Lower lobe of right lung (tissue), 2 donors: ENCODE results near the gene RIPPLY2. TPM values are rescaled to one million over a fixed set of nuclear protein-coding genes. Genes with fewer than 3 reads are reported as not detected.

ENCODE experiments used
- ATAC-seq, 2 donors: fragments of 200-7000 bp; cut with Tn5 transposase; one replicate each; pipeline ENCODE4 v1.9.1; 2020 to 2022; ENCODE audit warnings: mild to moderate bottlenecking in 2 of 2, moderate library complexity in 2 of 2
- DNase-seq: peaks from one replicate; pipeline ENCODE4 v3.0.0-alpha.2; 2020
- H3K27ac ChIP-seq: fragments of 200-600 bp; one replicate; pipeline ENCODE4 v1.8.0; 2022
- H3K27me3 ChIP-seq: fragments of 200-600 bp; one replicate; pipeline ENCODE4 v1.8.0; 2022; ENCODE audit warnings: low read depth
- H3K36me3 ChIP-seq: fragments of 200-600 bp; one replicate; pipeline ENCODE4 v1.8.0; 2022; ENCODE audit warnings: mild to moderate bottlenecking
- H3K4me1 ChIP-seq: fragments of 200-600 bp; one replicate; pipeline ENCODE4 v1.8.0; 2022
- H3K4me3 ChIP-seq: fragments of 200-600 bp; one replicate; pipeline ENCODE4 v1.8.0; 2022; ENCODE audit warnings: mild to moderate bottlenecking
- H3K9me3 ChIP-seq: fragments of 200-600 bp; one replicate; pipeline ENCODE4 v1.8.0; 2022
- intact Hi-C: fragments of 100-400 bp; cut with DNase I; formaldehyde crosslinking; loops from one replicate; pipeline ENCODE4 v1.11.0; 2022
- total RNA-seq: library from RNA; stranded (reverse); fragmentation: NEBNext Ultra II Directional; extraction: Animal tissue kit (Norgen Biotek cat#: 25700); gene quantifications from one replicate; pipeline ENCODE4 v1.2.1, GENCODE V29; 2021
- TF ChIP-seq, protein P1 (sequence below): fragments of 200-600 bp; IDR thresholded peaks from one replicate; pipeline ENCODE4 v1.8.0; 2022; ENCODE audit warnings: antibody characterized with exemption, mild to moderate bottlenecking
- donor health status: DM: no; HTN: yes; CAD: no; lungs with severe emphysema.

RIPPLY2 gene
- total RNA-seq, 1 donor from 2014 or later, result not detected

DNA sequence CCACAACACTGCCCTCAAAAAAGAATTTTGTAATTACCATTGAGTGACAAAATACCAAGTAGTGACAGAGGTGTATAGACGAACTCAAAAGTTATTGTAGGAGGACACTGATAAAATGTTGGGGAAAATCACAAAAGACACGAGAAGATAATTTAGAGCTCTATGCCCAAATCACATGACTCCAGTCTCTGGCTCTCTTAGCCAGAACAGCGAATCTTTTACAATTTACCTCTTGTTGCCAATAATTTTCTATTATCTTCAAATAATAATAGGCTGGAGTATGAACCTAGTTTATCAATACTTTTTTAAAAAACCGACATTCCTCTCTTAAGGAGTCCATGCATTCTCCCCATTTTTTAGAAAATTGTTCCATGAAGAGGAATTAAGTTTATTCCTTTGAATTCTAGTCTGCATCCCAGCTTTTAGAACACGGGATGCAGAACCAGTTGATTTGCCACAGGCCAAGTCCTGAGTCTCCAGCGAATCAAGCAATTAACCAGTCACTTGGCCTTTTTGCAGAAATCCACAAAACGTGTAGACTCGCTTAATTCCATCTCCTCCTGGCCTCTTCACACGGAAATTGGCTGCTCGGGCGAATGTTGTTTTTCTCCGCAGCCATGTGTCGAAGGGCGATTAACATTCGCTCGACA, 507 bp upstream of the RIPPLY2 start:
- TF ChIP-seq, protein P1, sequence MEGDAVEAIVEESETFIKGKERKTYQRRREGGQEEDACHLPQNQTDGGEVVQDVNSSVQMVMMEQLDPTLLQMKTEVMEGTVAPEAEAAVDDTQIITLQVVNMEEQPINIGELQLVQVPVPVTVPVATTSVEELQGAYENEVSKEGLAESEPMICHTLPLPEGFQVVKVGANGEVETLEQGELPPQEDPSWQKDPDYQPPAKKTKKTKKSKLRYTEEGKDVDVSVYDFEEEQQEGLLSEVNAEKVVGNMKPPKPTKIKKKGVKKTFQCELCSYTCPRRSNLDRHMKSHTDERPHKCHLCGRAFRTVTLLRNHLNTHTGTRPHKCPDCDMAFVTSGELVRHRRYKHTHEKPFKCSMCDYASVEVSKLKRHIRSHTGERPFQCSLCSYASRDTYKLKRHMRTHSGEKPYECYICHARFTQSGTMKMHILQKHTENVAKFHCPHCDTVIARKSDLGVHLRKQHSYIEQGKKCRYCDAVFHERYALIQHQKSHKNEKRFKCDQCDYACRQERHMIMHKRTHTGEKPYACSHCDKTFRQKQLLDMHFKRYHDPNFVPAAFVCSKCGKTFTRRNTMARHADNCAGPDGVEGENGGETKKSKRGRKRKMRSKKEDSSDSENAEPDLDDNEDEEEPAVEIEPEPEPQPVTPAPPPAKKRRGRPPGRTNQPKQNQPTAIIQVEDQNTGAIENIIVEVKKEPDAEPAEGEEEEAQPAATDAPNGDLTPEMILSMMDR, result no peak
- H3K9me3 ChIP-seq, result no peaks in the 10 kb centered on the region
- H3K36me3 ChIP-seq, result no peaks in the 10 kb centered on the region
- intact Hi-C loops, result no loop called here
- H3K4me3 ChIP-seq, result peak overlapping the region; percentile 50
- DNase-seq (no peak), ATAC-seq (no peak)
- peaks cover 15% of the 10 kb centered on the region for H3K4me1 ChIP-seq
- peaks cover 45% of the 10 kb centered on the region for H3K27me3 ChIP-seq
- no peak overlapping the region for H3K27ac ChIP-seq

DNA sequence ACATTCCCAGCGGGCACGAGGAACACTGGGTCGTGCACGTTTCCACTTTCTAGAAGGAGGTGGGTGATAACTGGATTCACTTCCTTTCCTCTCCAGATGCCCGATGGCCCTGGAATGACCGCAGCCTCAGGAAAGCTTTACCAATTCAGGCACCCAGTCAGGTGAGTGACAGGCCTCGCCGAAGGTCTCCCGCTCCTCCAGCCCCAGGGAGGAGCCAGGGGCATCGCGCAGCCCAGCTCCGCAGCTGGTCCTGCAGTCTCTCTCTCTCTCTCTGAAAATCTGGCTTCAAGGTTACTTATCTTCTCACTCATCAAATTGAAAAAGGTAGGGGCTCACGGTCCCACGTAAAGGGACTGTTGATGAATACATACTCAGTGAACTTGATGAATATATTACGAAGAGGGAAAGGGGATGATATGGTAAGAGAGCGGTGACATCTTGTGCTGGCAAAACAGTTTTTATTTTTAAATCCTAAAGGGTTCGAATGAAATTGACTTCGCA, 891 bp downstream of the RIPPLY2 start:
- Histone ChIP-seq H3K9me3 (no peaks in the 10 kb centered on the region), H3K27ac (no peak overlapping the region), H3K27me3 (peaks cover 45% of the 10 kb centered on the region), H3K4me1 (peaks cover 20% of the 10 kb centered on the region), H3K4me3 (peak overlapping the region; percentile 50), H3K36me3 (no peaks in the 10 kb centered on the region)
- ATAC-seq (no peak), DNase-seq (no peak)
- TF ChIP-seq, protein P1, result no peak
- intact Hi-C loops, result no loop called here

DNA sequence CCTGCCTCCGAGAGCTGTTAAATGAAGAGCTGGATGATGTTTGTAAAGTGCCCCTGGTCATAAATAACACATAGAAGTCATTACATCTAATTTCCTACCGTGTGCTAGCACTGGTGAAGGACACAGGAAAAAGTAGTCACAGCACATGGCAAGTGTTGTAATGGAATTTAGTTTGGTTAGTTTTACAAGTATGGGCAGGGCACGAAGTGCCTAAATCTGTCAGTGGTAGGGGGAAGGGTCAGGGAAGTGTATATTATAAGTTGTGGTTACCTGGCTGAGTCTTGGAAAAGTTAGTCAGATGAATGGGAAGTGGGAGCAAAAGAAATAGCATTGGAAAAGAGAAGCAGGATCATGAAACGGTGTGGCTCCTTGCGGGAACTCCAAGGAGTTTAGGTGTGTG, 1.6 kb downstream of the RIPPLY2 start:
- ATAC-seq (no peak), DNase-seq (no peak)
- Histone ChIP-seq H3K4me1 (peaks cover 21% of the 10 kb centered on the region), H3K9me3 (no peaks in the 10 kb centered on the region), H3K27me3 (peaks cover 45% of the 10 kb centered on the region), H3K4me3 (no peak overlapping the region), H3K27ac (no peak overlapping the region), H3K36me3 (no peaks in the 10 kb centered on the region)
- intact Hi-C loops, result no loop called here
- TF ChIP-seq, protein P1, result no peak

DNA sequence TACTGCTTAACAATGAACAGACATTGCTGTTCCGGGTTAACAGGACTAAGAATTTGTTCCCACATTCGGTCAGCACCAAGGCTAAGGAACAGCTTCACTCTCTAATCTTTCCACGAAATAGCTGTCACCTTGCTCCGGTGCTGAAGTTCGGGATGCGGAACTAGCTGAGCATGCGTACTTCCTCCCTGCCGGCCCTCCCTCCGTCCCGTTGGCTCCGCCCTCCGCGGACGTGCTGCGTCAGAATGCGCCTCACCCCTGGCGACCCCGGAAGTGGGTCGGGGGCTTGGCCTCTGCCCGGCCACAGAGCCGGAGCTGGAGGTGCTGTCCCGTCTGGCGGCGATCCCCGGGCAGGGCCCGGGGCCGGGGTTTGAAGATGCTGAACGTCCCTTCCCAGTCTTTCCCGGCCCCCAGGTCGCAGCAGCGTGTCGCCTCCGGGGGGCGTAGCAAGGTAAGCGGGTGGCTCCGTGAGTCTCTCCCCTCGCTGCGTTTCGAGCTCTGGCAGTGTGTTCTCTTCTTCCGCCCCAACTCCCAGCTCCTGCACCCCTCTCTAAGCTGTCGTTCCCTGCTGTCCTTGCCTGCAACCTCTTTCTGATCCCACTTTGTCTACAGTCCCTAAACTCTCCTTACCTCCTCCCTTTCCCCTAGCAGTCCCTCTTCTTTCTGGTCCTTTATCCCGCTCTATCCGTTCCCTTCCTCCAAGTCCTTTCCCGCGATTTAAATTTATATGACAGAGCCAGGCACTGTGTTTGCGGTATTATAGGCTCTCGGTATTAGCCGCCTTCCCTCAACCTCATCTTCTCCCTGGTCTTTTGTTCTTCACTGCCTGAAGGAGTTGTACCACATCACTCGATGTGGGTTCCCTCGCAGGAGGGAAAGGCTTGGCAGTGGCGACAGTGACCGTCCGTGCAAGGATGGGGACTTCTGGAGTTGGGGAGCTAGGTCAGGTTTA, 6.5 kb downstream of the RIPPLY2 start, which contains the start of gene CYB5R4:
TSS of gene CYB5R4 (plus strand) at position 280 of the 949 bp plus-strand sequence. CDS start at position 374, 94 bp downstream.
- Histone ChIP-seq H3K27me3 (peaks cover 5% of the 10 kb centered on the region), H3K36me3 (peaks cover 7% of the 10 kb centered on the region), H3K27ac (peak within 1 kb of the TSS; percentile 87), H3K9me3 (no peaks in the 10 kb centered on the region), H3K4me3 (peak within 1 kb of the TSS; percentile 85), H3K4me1 (peaks cover 25% of the 10 kb centered on the region)
- ATAC-seq, result peak; percentile 100
- DNase-seq, result peak; percentile 96
- TF ChIP-seq, protein P1, result peak; percentile 45
- intact Hi-C loops, result no loop called here

DNA sequence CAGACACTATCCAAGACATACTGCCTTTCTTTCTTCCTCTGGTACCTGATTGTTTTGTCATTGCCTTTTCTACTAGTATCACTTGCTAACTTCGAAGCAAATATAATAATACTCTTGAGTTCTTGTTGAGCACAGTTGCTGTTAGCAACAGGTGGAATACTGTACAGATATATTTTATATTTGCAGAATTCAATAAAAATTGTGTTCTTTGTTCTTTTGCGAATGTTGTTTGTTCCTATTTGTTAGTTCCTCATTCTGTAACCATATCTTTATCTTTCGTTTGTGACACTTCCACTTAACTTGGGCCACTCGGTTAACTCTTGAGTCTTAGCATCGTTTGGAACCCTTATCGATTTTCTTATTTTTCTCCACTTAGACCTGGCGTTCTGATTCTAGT, 7.2 kb downstream of the RIPPLY2 start:
- Histone ChIP-seq H3K4me3 (peak overlapping the region; percentile 85), H3K27me3 (peaks cover 5% of the 10 kb centered on the region), H3K36me3 (peaks cover 14% of the 10 kb centered on the region), H3K4me1 (peaks cover 25% of the 10 kb centered on the region), H3K9me3 (no peaks in the 10 kb centered on the region), H3K27ac (peak overlapping the region; percentile 87)
- no peak for DNase-seq
- ATAC-seq, result no peak
- TF ChIP-seq, protein P1, result no peak
- intact Hi-C loops, result no loop called here
